ENCODE measurements around the gene ZNF324B.

ZNF324B gene

GRCh38 chr19:58475714-58476497 lies 24.5 kb downstream of the ZNF324B start, which contains the start of gene ZNF446 (continued):
- TF ChIP-seq ZBTB10 (tag by site-specific recombination; IDR thresholded peaks at IDR 0.05) = peak; percentile 75; the same call in 1 of the 2 replicates
- TF ChIP-seq ZIC2 (tag by site-specific recombination; IDR thresholded peaks at IDR 0.05) = peak; percentile 76
- TF ChIP-seq HIC1 (tag by site-specific recombination; IDR thresholded peaks at IDR 0.05) = peak; percentile 25; the same call in 1 of the 2 replicates
- 0 out of 2 replicates have a peak, but pooled peaks have one; percentile 37 for TF ChIP-seq ZNF610 (tag by site-specific recombination; IDR thresholded peaks at IDR 0.05; ENCODE audit: borderline replicate concordance)
- TF ChIP-seq ZBTB17 (tag by site-specific recombination; IDR thresholded peaks at IDR 0.05) = peak; percentile 89
- 0 out of 2 replicates have a peak, but pooled peaks have one; percentile 13 for TF ChIP-seq ZNF645 (tag by site-specific recombination; IDR thresholded peaks at IDR 0.05)
- no peak; the same call in 1 of the 2 replicates for TF ChIP-seq ZNF138 (tag by site-specific recombination; IDR thresholded peaks at IDR 0.05; ENCODE audit: borderline replicate concordance)
- no peak for TF ChIP-seq ZNF354C (tag by site-specific recombination; IDR thresholded peaks at IDR 0.05; ENCODE audit: borderline replicate concordance, low read depth)
- TF ChIP-seq ZNF626 (tag by site-specific recombination; IDR thresholded peaks at IDR 0.05) = no peak
- no peak for TF ChIP-seq ZNF776 (tag by site-specific recombination; IDR thresholded peaks at IDR 0.05; ENCODE audit: borderline replicate concordance)
- no peak for TF ChIP-seq KLF17 (tag by site-specific recombination; IDR thresholded peaks at IDR 0.05)
- no peak for TF ChIP-seq ZNF16 (tag by site-specific recombination; IDR thresholded peaks at IDR 0.05; ENCODE audit: low read depth)
- no peak for TF ChIP-seq ZNF37A (tag by site-specific recombination; IDR thresholded peaks at IDR 0.05)
- TF ChIP-seq KLF9 (tag by site-specific recombination; IDR thresholded peaks at IDR 0.05; ENCODE audit: low read depth) = peak; percentile 89
- no peak for TF ChIP-seq SALL2 (tag by site-specific recombination; IDR thresholded peaks at IDR 0.05; ENCODE audit: borderline replicate concordance)
- no peak for TF ChIP-seq BCL6B (tag by site-specific recombination; IDR thresholded peaks at IDR 0.05)
- TF ChIP-seq ZNF146 (tag by site-specific recombination; IDR thresholded peaks at IDR 0.05) = no peak
- peak; percentile 96 for TF ChIP-seq GLIS2 (tag by site-specific recombination; IDR thresholded peaks at IDR 0.05)
- TF ChIP-seq ZNF670 (tag by site-specific recombination; IDR thresholded peaks at IDR 0.05; ENCODE audit: low read depth) = no peak
- TF ChIP-seq KLF10 (tag by site-specific recombination; IDR thresholded peaks at IDR 0.05) = peak; percentile 99
- no peak for TF ChIP-seq ZNF677 (tag by site-specific recombination; IDR thresholded peaks at IDR 0.05)
- peak; percentile 57; the same call in 1 of the 2 replicates for TF ChIP-seq ZNF501 (tag by site-specific recombination; IDR thresholded peaks at IDR 0.05)
- TF ChIP-seq ZBTB11 (tag by site-specific recombination; conservative IDR thresholded peaks at IDR 0.05; ENCODE audit: low read depth) = peak; percentile 95
- TF ChIP-seq ZEB2 (tag by site-specific recombination; IDR thresholded peaks at IDR 0.05) = peak; percentile 58; the same call in 1 of the 2 replicates
- no peak for TF ChIP-seq ZFP41 (tag by site-specific recombination; IDR thresholded peaks at IDR 0.05; ENCODE audit: borderline replicate concordance)
- no peak for TF ChIP-seq ZSCAN16 (tag by site-specific recombination; IDR thresholded peaks at IDR 0.05)
- TF ChIP-seq ZNF211 (tag by site-specific recombination; IDR thresholded peaks at IDR 0.05; ENCODE audit: low read depth) = no peak

Data from HEK293 (cell line).